Vagina (tissue), 2 donors: ENCODE results near the gene SMURF2.

Experiments used
- POLR2A ChIP-seq, 2 donors: fragments of 450-650 bp; IDR thresholded peaks; one replicate each; pipeline ENCODE4 v1.6.1; 2017; ENCODE audit warnings: antibody characterized with exemption in 2 of 2, mild to moderate bottlenecking in 2 of 2, moderate library complexity in 2 of 2
- POLR2AphosphoS5 ChIP-seq, 2 donors: sonication (generic); formaldehyde crosslinking; IDR thresholded peaks; one replicate each; pipeline ENCODE4 v1.9.0; 2017; ENCODE audit warnings: antibody characterized with exemption in 2 of 2, mild to moderate bottlenecking in 2 of 2, low read depth in 1 of 2; ENCODE audit not compliant: insufficient read depth in 1 of 2
- TF ChIP-seq, protein P1 (sequence below), 3 experiments: fragments of 450-650 bp in 2 of 3; fragments of 200-600 bp in 1 of 3; sonication (generic) in 1 of 3; IDR thresholded peaks; one replicate each; pipeline ENCODE4 v1.5.1; 2017 to 2019; ENCODE audit warnings: antibody characterized with exemption in 3 of 3, mild to moderate bottlenecking in 2 of 3, moderate library complexity in 2 of 3

DNA sequence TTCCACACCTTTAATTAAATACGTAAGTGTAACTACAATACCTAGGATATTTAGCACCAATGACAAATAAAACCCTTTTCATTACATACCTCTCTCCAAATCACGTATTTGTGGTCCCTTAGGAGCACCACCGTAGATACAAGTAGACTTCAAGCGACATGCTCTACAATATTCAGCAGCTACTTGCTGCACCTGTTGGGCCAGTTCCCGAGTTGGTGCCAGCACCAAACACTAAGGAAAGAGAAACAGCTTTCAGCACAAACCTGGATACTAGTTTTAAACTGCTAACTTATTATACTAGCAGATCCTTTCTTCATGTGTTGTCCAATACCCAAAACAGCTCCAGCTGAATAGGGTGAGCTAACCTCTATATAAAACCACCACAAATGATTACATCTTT is 158.8 kb downstream of the SMURF2 start:
- no peak for TF ChIP-seq POLR2A (IDR thresholded peaks at IDR 0.05)
- TF ChIP-seq, protein P1, sequence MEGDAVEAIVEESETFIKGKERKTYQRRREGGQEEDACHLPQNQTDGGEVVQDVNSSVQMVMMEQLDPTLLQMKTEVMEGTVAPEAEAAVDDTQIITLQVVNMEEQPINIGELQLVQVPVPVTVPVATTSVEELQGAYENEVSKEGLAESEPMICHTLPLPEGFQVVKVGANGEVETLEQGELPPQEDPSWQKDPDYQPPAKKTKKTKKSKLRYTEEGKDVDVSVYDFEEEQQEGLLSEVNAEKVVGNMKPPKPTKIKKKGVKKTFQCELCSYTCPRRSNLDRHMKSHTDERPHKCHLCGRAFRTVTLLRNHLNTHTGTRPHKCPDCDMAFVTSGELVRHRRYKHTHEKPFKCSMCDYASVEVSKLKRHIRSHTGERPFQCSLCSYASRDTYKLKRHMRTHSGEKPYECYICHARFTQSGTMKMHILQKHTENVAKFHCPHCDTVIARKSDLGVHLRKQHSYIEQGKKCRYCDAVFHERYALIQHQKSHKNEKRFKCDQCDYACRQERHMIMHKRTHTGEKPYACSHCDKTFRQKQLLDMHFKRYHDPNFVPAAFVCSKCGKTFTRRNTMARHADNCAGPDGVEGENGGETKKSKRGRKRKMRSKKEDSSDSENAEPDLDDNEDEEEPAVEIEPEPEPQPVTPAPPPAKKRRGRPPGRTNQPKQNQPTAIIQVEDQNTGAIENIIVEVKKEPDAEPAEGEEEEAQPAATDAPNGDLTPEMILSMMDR (IDR thresholded peaks at IDR 0.05) = no peak
- TF ChIP-seq POLR2AphosphoS5 (IDR thresholded peaks at IDR 0.05; ENCODE audit: insufficient read depth in 1 of 2, low read depth in 1 of 2) = no peak
